Measurements from ENCODE around the gene KRTAP5-11.

DNA sequence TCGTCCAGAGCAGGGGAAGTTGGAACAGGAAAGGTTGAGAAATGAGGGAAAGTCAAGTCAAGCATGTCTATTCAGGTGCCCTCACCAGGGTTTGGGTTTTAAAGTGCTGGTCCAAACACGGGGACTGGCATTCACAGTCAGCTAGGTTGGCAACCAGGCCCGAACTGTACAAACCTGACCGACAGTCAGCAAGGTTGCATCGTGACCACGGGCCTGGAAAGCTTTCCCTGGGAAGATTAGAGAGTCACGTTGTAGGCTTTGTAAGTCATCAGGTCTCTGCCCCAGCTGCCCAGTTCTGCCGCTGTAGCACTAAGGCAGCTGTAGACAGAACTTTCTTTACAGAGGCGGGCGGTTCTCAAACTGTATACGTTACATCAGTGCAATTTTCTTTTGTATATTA lies 9.9 kb downstream of the KRTAP5-11 start:
- TF ChIP-seq, protein P1, sequence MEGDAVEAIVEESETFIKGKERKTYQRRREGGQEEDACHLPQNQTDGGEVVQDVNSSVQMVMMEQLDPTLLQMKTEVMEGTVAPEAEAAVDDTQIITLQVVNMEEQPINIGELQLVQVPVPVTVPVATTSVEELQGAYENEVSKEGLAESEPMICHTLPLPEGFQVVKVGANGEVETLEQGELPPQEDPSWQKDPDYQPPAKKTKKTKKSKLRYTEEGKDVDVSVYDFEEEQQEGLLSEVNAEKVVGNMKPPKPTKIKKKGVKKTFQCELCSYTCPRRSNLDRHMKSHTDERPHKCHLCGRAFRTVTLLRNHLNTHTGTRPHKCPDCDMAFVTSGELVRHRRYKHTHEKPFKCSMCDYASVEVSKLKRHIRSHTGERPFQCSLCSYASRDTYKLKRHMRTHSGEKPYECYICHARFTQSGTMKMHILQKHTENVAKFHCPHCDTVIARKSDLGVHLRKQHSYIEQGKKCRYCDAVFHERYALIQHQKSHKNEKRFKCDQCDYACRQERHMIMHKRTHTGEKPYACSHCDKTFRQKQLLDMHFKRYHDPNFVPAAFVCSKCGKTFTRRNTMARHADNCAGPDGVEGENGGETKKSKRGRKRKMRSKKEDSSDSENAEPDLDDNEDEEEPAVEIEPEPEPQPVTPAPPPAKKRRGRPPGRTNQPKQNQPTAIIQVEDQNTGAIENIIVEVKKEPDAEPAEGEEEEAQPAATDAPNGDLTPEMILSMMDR (IDR thresholded peaks at IDR 0.05; ENCODE audit: low read length), result no peak
- TF ChIP-seq EZH2 (IDR thresholded peaks at IDR 0.05; ENCODE audit: borderline replicate concordance, low read length), result no peak
